H9 (cell line): ENCODE data around the gene CDSN. TPM values are rescaled to one million over a fixed set of nuclear protein-coding genes. Genes with fewer than 3 reads are reported as not detected.

Experiments
- DNase-seq: peaks from one replicate; pipeline ENCODE4 v3.0.0-alpha.2; 2017
- H2AFZ ChIP-seq: one replicate; pipeline ENCODE4 v1.6.1; 2013; ENCODE audit warnings: mild to moderate bottlenecking, low read length, control low read depth, moderate library complexity
- H2AK5ac ChIP-seq: 2 replicates; pipeline ENCODE4 v1.6.1; 2013; ENCODE audit warnings: low read length, control low read depth, mixed read lengths; ENCODE audit not compliant: insufficient read length
- H2BK120ac ChIP-seq: one replicate; pipeline ENCODE4 v1.6.1; 2013; ENCODE audit warnings: low read depth, mild to moderate bottlenecking, low read length, control low read depth, inconsistent platforms; ENCODE audit not compliant: poor library complexity, severe bottlenecking
- H2BK12ac ChIP-seq: 2 replicates; pipeline ENCODE4 v1.6.1; 2013; ENCODE audit warnings: low read length, control low read depth, mixed read lengths, low read depth; ENCODE audit not compliant: insufficient read length
- H2BK15ac ChIP-seq: 2 replicates; pipeline ENCODE4 v1.6.1; 2013; ENCODE audit warnings: low read depth, low read length, control low read depth
- H2BK20ac ChIP-seq: one replicate; pipeline ENCODE4 v1.6.1; 2013; ENCODE audit warnings: low read depth, mild to moderate bottlenecking, low read length, control low read depth, inconsistent platforms; ENCODE audit not compliant: poor library complexity, severe bottlenecking
- H2BK5ac ChIP-seq: 2 replicates; pipeline ENCODE4 v1.6.1; 2013; ENCODE audit warnings: low read length, control low read depth, mixed read lengths; ENCODE audit not compliant: insufficient read length
- H3K14ac ChIP-seq: 2 replicates; pipeline ENCODE4 v1.6.1; 2013; ENCODE audit warnings: low read length, control low read depth; ENCODE audit not compliant: insufficient read depth
- H3K18ac ChIP-seq: 2 replicates; pipeline ENCODE4 v1.6.1; 2013; ENCODE audit warnings: low read depth, mild to moderate bottlenecking, mixed read lengths, low read length, control low read depth; ENCODE audit not compliant: insufficient read length
- H3K23ac ChIP-seq: 2 replicates; pipeline ENCODE4 v1.6.1; 2013; ENCODE audit warnings: low read length, control low read depth, mixed read lengths, low read depth; ENCODE audit not compliant: insufficient read length
- H3K23me2 ChIP-seq: 2 replicates; pipeline ENCODE4 v1.6.1; 2013; ENCODE audit warnings: low read depth, mild to moderate bottlenecking, mixed read lengths, low read length, control low read depth; ENCODE audit not compliant: insufficient read length, poor library complexity, severe bottlenecking
- H3K27ac ChIP-seq: 2 replicates; pipeline ENCODE4 v1.5.1; 2013; ENCODE audit warnings: low read length, control low read depth, mixed read lengths, low read depth; ENCODE audit not compliant: insufficient read length
- H3K27me3 ChIP-seq: 2 replicates; pipeline ENCODE4 v1.6.1; 2013; ENCODE audit warnings: low read length, control low read depth, inconsistent platforms; ENCODE audit not compliant: insufficient read depth
- H3K4ac ChIP-seq: 2 replicates; pipeline ENCODE4 v1.6.1; 2013; ENCODE audit warnings: low read depth, mild to moderate bottlenecking, control low read depth, inconsistent platforms, low read length, moderate library complexity
- H3K4me1 ChIP-seq: 2 replicates; pipeline ENCODE4 v1.6.1; 2013; ENCODE audit warnings: low read length, control low read depth, inconsistent platforms; ENCODE audit not compliant: insufficient read depth
- H3K4me2 ChIP-seq: 2 replicates; pipeline ENCODE4 v1.6.1; 2013; ENCODE audit warnings: low read length, control low read depth, mixed read lengths; ENCODE audit not compliant: insufficient read length, insufficient read depth
- H3K56ac ChIP-seq: 2 replicates; pipeline ENCODE4 v1.6.1; 2013; ENCODE audit warnings: low read depth, mild to moderate bottlenecking, mixed read lengths, low read length, control low read depth; ENCODE audit not compliant: insufficient read length
- H3K79me1 ChIP-seq: 2 replicates; pipeline ENCODE4 v1.6.1; 2013; ENCODE audit warnings: low read depth, mild to moderate bottlenecking, moderate library complexity, low read length, control low read depth, inconsistent platforms; ENCODE audit not compliant: insufficient read depth, poor library complexity, severe bottlenecking
- H3K79me2 ChIP-seq: 2 replicates; pipeline ENCODE4 v1.6.1; 2013; ENCODE audit warnings: low read length, control low read depth, inconsistent platforms; ENCODE audit not compliant: insufficient read depth
- H3K9ac ChIP-seq: 2 replicates; pipeline ENCODE4 v1.6.1; 2013; ENCODE audit warnings: low read length, control low read depth, mixed read lengths; ENCODE audit not compliant: insufficient read length; ENCODE audit errors: extremely low read depth
- H3K9me3 ChIP-seq: one replicate; pipeline ENCODE4 v1.6.1; 2013; ENCODE audit warnings: low read depth, low read length, inconsistent platforms; ENCODE audit not compliant: control insufficient read depth
- H3T11ph ChIP-seq: one replicate; pipeline ENCODE4 v1.6.1; 2013; ENCODE audit warnings: mild to moderate bottlenecking, low read length, control low read depth, inconsistent platforms
- H4K20me1 ChIP-seq: one replicate; pipeline ENCODE4 v1.6.1; 2013; ENCODE audit not compliant: control insufficient read depth, insufficient read length, insufficient read depth
- H4K5ac ChIP-seq: 2 replicates; pipeline ENCODE4 v1.6.1; 2013; ENCODE audit warnings: low read depth, mild to moderate bottlenecking, mixed read lengths, low read length, control low read depth; ENCODE audit not compliant: insufficient read length
- H4K8ac ChIP-seq: replicated peaks from 2 replicates; pipeline ENCODE4 v1.6.1; 2013; ENCODE audit warnings: low read length, control low read depth, mixed read lengths, low read depth; ENCODE audit not compliant: insufficient read length
- H4K91ac ChIP-seq: 2 replicates; pipeline ENCODE4 v1.6.1; 2013; ENCODE audit warnings: low read depth, mild to moderate bottlenecking, moderate library complexity, mixed read lengths, low read length, control low read depth; ENCODE audit not compliant: insufficient read length
- H3K27ac Mint-ChIP-seq, 3 experiments: 2 replicates in 2 of 3; 3 replicates in 1 of 3; pipeline ENCODE4 v1.8.0; 2020 to 2021; ENCODE audit warnings: mixed read lengths in 3 of 3, mild to moderate bottlenecking in 1 of 3, moderate library complexity in 1 of 3
- H3K27me3 Mint-ChIP-seq: 2 replicates; pipeline ENCODE4 v1.8.0; 2021; ENCODE audit warnings: low read depth, mild to moderate bottlenecking, moderate library complexity, mixed read lengths
- H3K36me3 Mint-ChIP-seq, 3 experiments: 2 replicates in 2 of 3; 3 replicates in 1 of 3; pipeline ENCODE4 v1.8.0; 2020 to 2021; ENCODE audit warnings: low read depth in 3 of 3, mixed read lengths in 3 of 3; ENCODE audit not compliant: insufficient read depth in 1 of 3
- H3K4me1 Mint-ChIP-seq, 2 experiments: 2 replicates each; pipeline ENCODE4 v1.8.0; 2020; ENCODE audit warnings: mixed read lengths in 2 of 2
- H3K4me3 Mint-ChIP-seq, 2 experiments: 2 replicates in 1 of 2; 3 replicates in 1 of 2; pipeline ENCODE4 v1.8.0; 2020 to 2021; ENCODE audit warnings: mild to moderate bottlenecking in 2 of 2, mixed read lengths in 2 of 2, moderate library complexity in 1 of 2
- H3K9me3 Mint-ChIP-seq, 2 experiments: 2 replicates in 1 of 2; 3 replicates in 1 of 2; pipeline ENCODE4 v1.8.0; 2020; ENCODE audit warnings: mild to moderate bottlenecking in 2 of 2, mixed read lengths in 2 of 2, moderate library complexity in 1 of 2
- WGBS: extraction: QIAGEN DNeasy Blood & Tissue Kit; methylation state at CpG from one replicate; pipeline ENCODE4 v1.1.7; 2013; ENCODE audit warnings: missing lambda C conversion rate, low lambda C conversion rate, mixed read lengths; ENCODE audit not compliant: insufficient read length; ENCODE audit errors: extremely low coverage; 5-methylcytosine and 5-hydroxymethylcytosine counted together
- total RNA-seq: library from RNA; stranded (reverse); gene quantifications from 2 replicates; pipeline ENCODE4 v1.2.1, GENCODE V29; 2021
- TF ChIP-seq, protein P1 (sequence below): fragments of 200-600 bp; sonication (generic); conservative IDR thresholded peaks from 3 replicates; pipeline ENCODE4 v1.8.0; 2021; ENCODE audit warnings: antibody characterized with exemption, mild to moderate bottlenecking

CDSN gene
- total RNA-seq, 1 experiment from 2014 or later, result not detected

- no peak overlapping the region for H3K27ac ChIP-seq
- no peaks in the 10 kb centered on the region for H3K27me3 ChIP-seq
- H2AFZ ChIP-seq, result no peak overlapping the region
- no peak overlapping the region for H2BK12ac ChIP-seq
- no peak overlapping the region for H3K14ac ChIP-seq
- H3K9ac ChIP-seq, result no peak overlapping the region
- no peak overlapping the region for H4K91ac ChIP-seq
- H3K23ac ChIP-seq, result no peak overlapping the region
- H4K8ac ChIP-seq, result no peak overlapping the region
- Mint-ChIP-seq H3K9me3 (no peaks in the 10 kb centered on the region), H3K4me3 (no peak overlapping the region), H3K27me3 (no peaks in the 10 kb centered on the region), H3K36me3 (peaks cover 27 to 66% (median 64%) of the 10 kb centered on the region in 3 experiments; a peak in 6 of 7 replicates), H3K27ac (peak overlapping the region in 1 of 3 experiments; percentile 73; a peak in 1 of 7 replicates), H3K4me1 (peaks cover 20 to 21% of the 10 kb centered on the region in 2 experiments)
- no peak overlapping the region for H3K18ac ChIP-seq
- TF ChIP-seq, protein P1, sequence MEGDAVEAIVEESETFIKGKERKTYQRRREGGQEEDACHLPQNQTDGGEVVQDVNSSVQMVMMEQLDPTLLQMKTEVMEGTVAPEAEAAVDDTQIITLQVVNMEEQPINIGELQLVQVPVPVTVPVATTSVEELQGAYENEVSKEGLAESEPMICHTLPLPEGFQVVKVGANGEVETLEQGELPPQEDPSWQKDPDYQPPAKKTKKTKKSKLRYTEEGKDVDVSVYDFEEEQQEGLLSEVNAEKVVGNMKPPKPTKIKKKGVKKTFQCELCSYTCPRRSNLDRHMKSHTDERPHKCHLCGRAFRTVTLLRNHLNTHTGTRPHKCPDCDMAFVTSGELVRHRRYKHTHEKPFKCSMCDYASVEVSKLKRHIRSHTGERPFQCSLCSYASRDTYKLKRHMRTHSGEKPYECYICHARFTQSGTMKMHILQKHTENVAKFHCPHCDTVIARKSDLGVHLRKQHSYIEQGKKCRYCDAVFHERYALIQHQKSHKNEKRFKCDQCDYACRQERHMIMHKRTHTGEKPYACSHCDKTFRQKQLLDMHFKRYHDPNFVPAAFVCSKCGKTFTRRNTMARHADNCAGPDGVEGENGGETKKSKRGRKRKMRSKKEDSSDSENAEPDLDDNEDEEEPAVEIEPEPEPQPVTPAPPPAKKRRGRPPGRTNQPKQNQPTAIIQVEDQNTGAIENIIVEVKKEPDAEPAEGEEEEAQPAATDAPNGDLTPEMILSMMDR, result no peak
- H3K79me1 ChIP-seq, result no peaks in the 10 kb centered on the region
- H4K5ac ChIP-seq, result no peak overlapping the region
- H2BK5ac ChIP-seq, result no peak overlapping the region
- no peak overlapping the region for H2BK120ac ChIP-seq
- H2BK15ac ChIP-seq, result no peak overlapping the region
- no peak overlapping the region for H2BK20ac ChIP-seq
- no peaks in the 10 kb centered on the region for H4K20me1 ChIP-seq
- no peaks in the 10 kb centered on the region for H3K79me2 ChIP-seq
- H3K4me1 ChIP-seq, result no peaks in the 10 kb centered on the region
- H3K4me2 ChIP-seq, result no peak overlapping the region
- whole genome bisulfite sequencing, result no CpG with 5 or more reads among the region's 10 CpGs
- no peak overlapping the region for H3K56ac ChIP-seq
- H2AK5ac ChIP-seq, result no peak overlapping the region
- DNase-seq, result no peak
- H3K4ac ChIP-seq, result no peak overlapping the region
- no peak overlapping the region for H3T11ph ChIP-seq
- no peaks in the 10 kb centered on the region for H3K9me3 ChIP-seq
- H3K23me2 ChIP-seq, result no peaks in the 10 kb centered on the region
These were observed 25.1 kb upstream of the CDSN start for GRCh38 chr6:31145386-31145785.
